Right lobe of liver (tissue), 6 donors: ENCODE data around the gene NAA15. TPM values are rescaled to one million over a fixed set of nuclear protein-coding genes. Genes with fewer than 3 reads are reported as not detected.

Experiments used
- ATAC-seq, 4 donors: fragments of 200-7000 bp; cut with Tn5 transposase; one replicate each; pipeline ENCODE4 v1.9.1; 2020; ENCODE audit warnings: mild to moderate bottlenecking in 4 of 4, moderate library complexity in 4 of 4
- DNase-seq, 3 donors: peaks; one replicate each; pipeline ENCODE4 v3.0.0-alpha.2; 2020
- H3K27ac ChIP-seq, 3 donors: fragments of 200-600 bp; one replicate each; pipeline ENCODE4 v1.8.0; 2022
- H3K27me3 ChIP-seq, 2 donors: fragments of 200-600 bp; one replicate each; pipeline ENCODE4 v1.8.0; 2022
- H3K36me3 ChIP-seq, 4 donors: fragments of 200-600 bp; sonication (generic) in 1 of 4; one replicate each; pipeline versions ENCODE4 v1.5.1 to v1.8.0; 2017 to 2022; ENCODE audit warnings: control low read depth in 1 of 4
- H3K4me1 ChIP-seq, 4 donors: fragments of 200-600 bp; sonication (generic) in 1 of 4; one replicate each; pipeline versions ENCODE4 v1.5.1 to v1.8.0; 2017 to 2022; ENCODE audit warnings: control low read depth in 1 of 4
- H3K4me3 ChIP-seq, 3 donors: fragments of 200-600 bp; one replicate each; pipeline ENCODE4 v1.8.0; 2022
- H3K9me3 ChIP-seq, 4 donors: fragments of 200-600 bp; sonication (generic) in 1 of 4; one replicate each; pipeline versions ENCODE4 v1.5.1 to v1.8.0; 2017 to 2022; ENCODE audit warnings: control low read depth in 1 of 4
- CTCF ChIP-seq, 4 donors: fragments of 200-600 bp in 3 of 4; fragments of 450-650 bp in 1 of 4; IDR thresholded peaks; one replicate each; pipeline versions ENCODE4 v1.5.1 to v1.8.0; 2016 to 2022; ENCODE audit warnings: antibody characterized with exemption in 4 of 4, mild to moderate bottlenecking in 2 of 4
- POLR2A ChIP-seq: fragments of 450-650 bp; IDR thresholded peaks from one replicate; pipeline ENCODE4 v1.6.1; 2017; ENCODE audit warnings: antibody characterized with exemption, mild to moderate bottlenecking
- WGBS: methylation state at CpG from one replicate; pipeline ENCODE4 v1.1.6; 2018; ENCODE audit warnings: low coverage, low lambda C conversion rate; ENCODE audit not compliant: insufficient coverage; ENCODE audit errors: missing lambda C conversion rate; 5-methylcytosine and 5-hydroxymethylcytosine counted together
- intact Hi-C, 2 donors: fragments of 100-400 bp; cut with DNase I; formaldehyde crosslinking; loops; one replicate each; pipeline versions ENCODE4 v1.11.2 to v1.14.1; 2022
- total RNA-seq, 6 experiments: library from RNA; depleted of rRNA in 2 of 6; stranded (reverse); fragments of >200 nt in 2 of 6; fragmentation: NEBNext Ultra II Directional in 3 of 6; extraction: Animal tissue kit (Norgen Biotek cat#: 25700) in 3 of 6; gene quantifications; one replicate each; pipeline versions ENCODE4 v1.1.0 to v1.2.4, GENCODE V29; 2016 to 2023
- donor health status: DM: no; HTN: yes; CAD: no.
- donor health status: DM: no; HTN: no; CAD: no.
- donor health status: DM: no; HTN: no; CAD: no.
- donor health status: DM: no; HTN: yes; CAD: no.
- donor health status: DM: no; HTN: yes; CAD: no.

The NAA15 gene
- total RNA-seq, 6 experiments from 2014 or later, result 13.3 to 19.8 (median 16.5) TPM

GRCh38 chr4:139299536-139299935, 1.8 kb upstream of the NAA15 start:
- TF ChIP-seq CTCF (IDR thresholded peaks at IDR 0.05) (no peak), POLR2A (no peak)
- 13% methylated on average over 1 of the region's 1 CpG for WGBS

DNA sequence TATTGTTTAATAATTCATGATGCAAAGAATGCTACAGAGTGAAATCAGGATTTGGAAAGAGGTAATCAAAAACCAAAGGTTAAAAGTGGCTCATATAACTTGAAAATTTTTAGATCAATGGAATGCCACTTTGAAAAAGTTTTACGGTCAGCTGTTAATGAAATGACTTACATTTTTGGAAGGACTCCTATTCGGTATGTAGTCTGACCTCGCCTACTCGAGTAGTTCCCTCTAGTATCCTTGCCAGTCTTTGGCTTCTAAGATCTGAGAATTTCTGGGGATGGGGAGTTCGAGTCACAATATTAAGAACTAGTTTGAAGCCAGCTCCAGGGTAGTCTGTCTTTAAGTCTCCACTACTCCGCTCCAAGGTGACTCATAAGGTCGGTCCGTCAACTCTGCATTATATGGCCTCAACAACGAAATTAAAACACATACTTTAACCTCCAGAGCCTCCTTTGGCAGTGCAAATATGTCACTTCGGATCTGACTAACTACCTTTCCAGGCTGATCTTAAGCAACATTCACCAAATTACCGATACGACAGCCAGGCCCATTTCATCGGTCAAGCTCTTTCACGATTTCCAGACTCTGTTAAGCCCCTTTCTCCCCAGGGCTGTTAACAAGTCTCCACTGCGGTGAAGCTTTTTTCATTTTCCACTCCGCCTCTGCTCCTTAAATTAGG, 733 bp upstream of the NAA15 start:
- Histone ChIP-seq H3K36me3 (peaks cover 0 to under 1% (median 0%) of the 10 kb centered on the region in 4 donors), H3K27me3 (no peaks in the 10 kb centered on the region), H3K27ac (peak overlapping the region; percentile 63 to 93 (median 85)), H3K4me1 (peaks cover 0 to 40% (median 4%) of the 10 kb centered on the region in 4 donors), H3K9me3 (no peaks in the 10 kb centered on the region), H3K4me3 (peak overlapping the region; percentile 90 to 99 (median 92))
- intact Hi-C loops, result no loop called here
- DNase-seq, result no peak
- WGBS, result 2% methylated on average over 15 of the region's 16 CpGs
- no peak for TF ChIP-seq CTCF (IDR thresholded peaks at IDR 0.05)
- ATAC-seq, result peak; percentile 0 to 14 (median 4)

More at GRCh38 chr4:139299536-139299935, 1.8 kb upstream of the NAA15 start:
- peak overlapping the region in 1 of 3 donors; percentile 99 for H3K4me3 ChIP-seq
- H3K36me3 ChIP-seq, result no peaks in the 10 kb centered on the region
- no peaks in the 10 kb centered on the region for H3K27me3 ChIP-seq
- DNase-seq (no peak), ATAC-seq (no peak)
- H3K27ac ChIP-seq, result no peak overlapping the region
- intact Hi-C loops, result loop anchor here in 1 of 2 donors (10.0 kb wide), 1 partner anchor 205 kb away; no protein-coding TSS in a partner anchor
- H3K4me1 ChIP-seq, result peaks cover 0 to 42% (median 4%) of the 10 kb centered on the region in 4 donors
- H3K9me3 ChIP-seq, result no peaks in the 10 kb centered on the region

DNA sequence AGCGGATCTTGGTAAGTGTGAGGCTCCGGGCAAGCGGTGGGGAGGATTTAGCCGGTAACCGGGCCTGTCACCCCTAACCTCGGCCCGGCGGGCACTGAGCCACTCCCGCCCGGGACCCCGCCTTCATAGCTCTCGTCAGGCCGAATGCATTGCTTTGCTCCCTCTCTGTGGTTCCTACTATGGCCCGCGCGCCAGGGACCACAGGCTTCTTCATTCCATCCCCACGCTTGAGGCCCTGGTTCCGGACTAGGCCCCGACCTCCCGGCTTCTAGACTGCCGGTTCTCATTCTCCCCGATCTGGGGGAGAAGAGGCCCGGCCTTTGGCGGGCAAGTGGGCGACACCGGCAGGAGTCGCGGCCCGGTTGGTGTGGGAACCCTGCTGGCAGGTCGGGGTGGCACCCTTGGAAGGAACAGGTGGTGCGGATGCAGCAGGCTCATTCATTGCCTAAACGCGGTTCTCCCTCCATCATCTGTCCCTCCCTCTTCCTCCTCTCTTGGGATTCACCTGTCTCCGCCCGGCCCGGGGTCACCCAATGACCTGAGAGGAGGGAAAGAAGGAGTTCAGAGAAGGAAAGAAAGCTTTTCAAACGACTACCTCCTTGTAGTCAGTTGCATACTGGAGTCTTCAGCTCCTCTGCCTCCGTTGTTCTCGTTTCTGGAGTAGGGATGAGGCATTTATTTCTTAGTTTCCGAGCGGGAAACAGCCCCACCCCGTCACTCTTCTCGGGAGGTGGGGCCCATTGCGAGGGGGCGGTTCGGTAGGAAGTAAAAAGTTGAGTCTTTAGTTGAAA, 711 bp downstream of the NAA15 start, which contains the start of gene NDUFC1:
Gene NDUFC1 (minus strand): TSS at position 657 of the 791 bp plus-strand sequence. CDS start 6,679 bp downstream, outside the sequence.
- Histone ChIP-seq H3K27me3 (no peaks in the 10 kb centered on the region), H3K36me3 (peaks cover 0 to 5% (median 0%) of the 10 kb centered on the region in 4 donors), H3K9me3 (no peaks in the 10 kb centered on the region), H3K4me3 (peak within 1 kb of the TSS; percentile 90 to 99 (median 92)), H3K4me1 (peaks cover 0 to 36% (median 4%) of the 10 kb centered on the region in 4 donors), H3K27ac (peak within 1 kb of the TSS; percentile 63 to 93 (median 85))
- ATAC-seq (peak; percentile 39 to 56 (median 43)), DNase-seq (peak; percentile 55 to 66 (median 62))
- WGBS, result under 1% methylated on average over 19 of the region's 46 CpGs
- intact Hi-C loops, result no loop called here
- TF ChIP-seq CTCF (IDR thresholded peaks at IDR 0.05), result no peak
- peak; percentile 16 for TF ChIP-seq POLR2A

DNA sequence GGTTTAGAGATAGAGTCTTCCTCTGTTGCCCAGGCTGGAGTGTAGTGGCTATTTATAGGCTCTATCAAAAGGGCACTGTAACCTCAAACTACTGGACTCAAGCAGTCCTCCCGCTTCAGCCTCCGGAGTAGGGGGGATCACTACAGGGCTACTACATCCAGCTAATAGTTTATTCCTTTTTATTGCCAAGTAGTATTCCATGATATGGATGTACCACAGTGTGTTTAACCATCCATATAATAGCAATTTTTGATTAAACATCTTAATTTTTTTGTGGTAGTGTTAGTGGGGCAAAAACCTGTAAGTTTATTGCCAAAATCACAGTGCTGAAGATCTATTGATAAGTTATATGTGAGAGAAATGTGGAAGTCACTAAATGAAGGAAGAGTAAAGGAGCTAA, 3.6 kb downstream of the NAA15 start:
- intact Hi-C loops, result no loop called here
- H3K4me1 ChIP-seq, result peaks cover 0 to 17% (median 3%) of the 10 kb centered on the region in 4 donors
- no peak overlapping the region for H3K4me3 ChIP-seq
- peaks cover 0 to 5% (median 0%) of the 10 kb centered on the region in 4 donors for H3K36me3 ChIP-seq
- no peak overlapping the region for H3K27ac ChIP-seq
- no peaks in the 10 kb centered on the region for H3K9me3 ChIP-seq
- DNase-seq, result no peak
- no peak for TF ChIP-seq CTCF (IDR thresholded peaks at IDR 0.05)
- no peak for TF ChIP-seq POLR2A
- WGBS, result 95% methylated on average over 2 of the region's 2 CpGs
- no peak for ATAC-seq
- H3K27me3 ChIP-seq, result no peaks in the 10 kb centered on the region
